Measurements from ENCODE around the gene TMEM150B. TPM values are rescaled to one million over a fixed set of nuclear protein-coding genes. Genes with fewer than 3 reads are reported as not detected.

TMEM150B gene
- total and polyA plus RNA-seq, 7 donors, result 2.4 to 18.7 (median 7.2) TPM; not detected in 1

- no peak overlapping the region for H3K4me3 ChIP-seq
- 54 to 80% methylated on average over 10 of the region's 10 CpGs for WGBS, 2 donors
- no peak for DNase-seq
- H3K36me3 ChIP-seq, result peaks cover 0 to 51% (median 0%) of the 10 kb centered on the region in 4 donors
- H3K4me1 ChIP-seq, result peaks cover 0 to 12% (median 10%) of the 10 kb centered on the region in 4 donors
- no peak for TF ChIP-seq POLR2AphosphoS5 (IDR thresholded peaks at IDR 0.05)
- no peak for TF ChIP-seq CTCF (IDR thresholded peaks at IDR 0.05)
- TF ChIP-seq EP300 (IDR thresholded peaks at IDR 0.05), result no peak
- TF ChIP-seq POLR2A (IDR thresholded peaks at IDR 0.05), result no peak
- H3K9me3 ChIP-seq, result no peaks in the 10 kb centered on the region
- intact Hi-C loops (cut with DNase I), result no loop called here
- H3K27ac ChIP-seq, result no peak overlapping the region
- H3K27me3 ChIP-seq, result no peaks in the 10 kb centered on the region
These were observed 27.9 kb downstream of the TMEM150B start for GRCh38 chr19:55297267-55297666.

- TF ChIP-seq POLR2A (IDR thresholded peaks at IDR 0.05) (no peak), CTCF (IDR thresholded peaks at IDR 0.05) (no peak), EP300 (IDR thresholded peaks at IDR 0.05) (no peak), POLR2AphosphoS5 (IDR thresholded peaks at IDR 0.05) (no peak)
- Histone ChIP-seq H3K27ac (no peak overlapping the region), H3K4me1 (peaks cover 0 to 15% (median 12%) of the 10 kb centered on the region in 4 donors), H3K4me3 (no peak overlapping the region), H3K27me3 (no peaks in the 10 kb centered on the region), H3K9me3 (no peaks in the 10 kb centered on the region), H3K36me3 (peaks cover 0 to 32% (median 0%) of the 10 kb centered on the region in 4 donors)
- intact Hi-C loops (cut with DNase I), result loop anchor here (5.0 to 10.0 kb wide), 2 partner anchors 53 to 206 kb away; no protein-coding TSS in a partner anchor
- DNase-seq, result no peak
- 94 to 95% methylated on average over 9 of the region's 9 CpGs for WGBS, 2 donors
These were observed 35.9 kb downstream of the TMEM150B start for GRCh38 chr19:55289117-55289796.

GRCh38 chr19:55287361-55288079 is 37.6 kb downstream of the TMEM150B start:
- no peaks in the 10 kb centered on the region for H3K9me3 ChIP-seq
- H3K36me3 ChIP-seq, result peaks cover 0 to 22% (median 0%) of the 10 kb centered on the region in 4 donors
- H3K4me1 ChIP-seq, result peaks cover 0 to 25% (median 19%) of the 10 kb centered on the region in 4 donors
- WGBS, 2 donors, result 87 to 91% methylated on average over 21 of the region's 21 CpGs
- TF ChIP-seq CTCF (IDR thresholded peaks at IDR 0.05), result no peak
- TF ChIP-seq POLR2AphosphoS5 (IDR thresholded peaks at IDR 0.05), result no peak
- no peak for TF ChIP-seq POLR2A (IDR thresholded peaks at IDR 0.05)
- TF ChIP-seq EP300 (IDR thresholded peaks at IDR 0.05), result no peak
- intact Hi-C loops (cut with DNase I), result loop anchor here (5.0 to 10.0 kb wide), 2 partner anchors 55 to 207 kb away; no protein-coding TSS in a partner anchor
- no peaks in the 10 kb centered on the region for H3K27me3 ChIP-seq
- H3K4me3 ChIP-seq, result no peak overlapping the region
- DNase-seq, result no peak
- peak overlapping the region in 3 of 4 donors; percentile 18 to 45 (median 41) for H3K27ac ChIP-seq

GRCh38 chr19:55285229-55285890 is 39.8 kb downstream of the TMEM150B start:
- intact Hi-C loops (cut with DNase I), result loop anchor here (5.0 to 10.0 kb wide), 2 partner anchors 57 to 209 kb away; no protein-coding TSS in a partner anchor
- TF ChIP-seq POLR2A (IDR thresholded peaks at IDR 0.05) (no peak), CTCF (IDR thresholded peaks at IDR 0.05) (no peak), EP300 (IDR thresholded peaks at IDR 0.05) (no peak), POLR2AphosphoS5 (IDR thresholded peaks at IDR 0.05) (no peak)
- DNase-seq, result no peak
- Histone ChIP-seq H3K4me3 (peak overlapping the region in 3 of 4 donors; percentile 75 to 95 (median 85)), H3K27ac (peak overlapping the region; percentile 87 to 93 (median 90)), H3K9me3 (no peaks in the 10 kb centered on the region), H3K27me3 (no peaks in the 10 kb centered on the region), H3K4me1 (peaks cover 0 to 33% (median 25%) of the 10 kb centered on the region in 4 donors), H3K36me3 (peaks cover 0 to 22% (median 0%) of the 10 kb centered on the region in 4 donors)
- 45 to 62% methylated on average over 18 of the region's 18 CpGs for WGBS, 2 donors
